GM23338 (cell line): ENCODE results near the gene ITGB5. TPM values are rescaled to one million over a fixed set of nuclear protein-coding genes. Genes with fewer than 3 reads are reported as not detected.

Experiments
- ATAC-seq: fragments of 200-7000 bp; cut with Tn5 transposase; 3 replicates; pipeline ENCODE4 v1.9.1; 2020
- DNase-seq: peaks from one replicate; pipeline ENCODE4 v3.0.0-alpha.2; 2015; ENCODE audit warnings: low spot score
- H2AFZ ChIP-seq: fragments of 200-600 bp; sonication (generic); 2 replicates; pipeline ENCODE4 v1.8.0; 2016; ENCODE audit warnings: antibody characterized with exemption, mild to moderate bottlenecking, moderate library complexity
- H3F3A ChIP-seq: fragments of 200-600 bp; sonication (generic); replicated peaks from 2 replicates; pipeline ENCODE4 v1.8.0; 2017; ENCODE audit warnings: antibody characterized with exemption, mixed run types, low read depth
- H3K27ac ChIP-seq: fragments of 200-600 bp; sonication (generic); 2 replicates; pipeline ENCODE4 v1.6.1; 2016; ENCODE audit warnings: low read depth
- H3K27me3 ChIP-seq: fragments of 200-600 bp; sonication (generic); 2 replicates; pipeline ENCODE4 v1.8.0; 2016; ENCODE audit warnings: mild to moderate bottlenecking, mixed run types, moderate library complexity; ENCODE audit not compliant: insufficient read depth
- H3K36me3 ChIP-seq: fragments of 200-600 bp; sonication (generic); 2 replicates; pipeline ENCODE4 v1.8.0; 2016; ENCODE audit warnings: mild to moderate bottlenecking; ENCODE audit not compliant: insufficient read depth
- H3K4me1 ChIP-seq: fragments of 200-600 bp; sonication (generic); 2 replicates; pipeline ENCODE4 v1.8.0; 2016; ENCODE audit warnings: mild to moderate bottlenecking, moderate library complexity; ENCODE audit not compliant: insufficient read depth
- H3K4me2 ChIP-seq: fragments of 200-600 bp; sonication (generic); 2 replicates; pipeline ENCODE4 v1.7.1; 2017; ENCODE audit warnings: mixed run types
- H3K4me3 ChIP-seq: fragments of 200-600 bp; sonication (generic); 2 replicates; pipeline ENCODE4 v1.6.1; 2016; ENCODE audit warnings: mixed run types
- H3K79me2 ChIP-seq: fragments of 200-600 bp; sonication (generic); replicated peaks from 2 replicates; pipeline ENCODE4 v1.8.0; 2017; ENCODE audit warnings: mild to moderate bottlenecking; ENCODE audit not compliant: insufficient read depth
- H3K9me2 ChIP-seq: fragments of 200-600 bp; sonication (generic); 2 replicates; pipeline ENCODE4 v1.8.0; 2017; ENCODE audit not compliant: insufficient read depth
- H4K20me1 ChIP-seq: fragments of 200-600 bp; sonication (generic); replicated peaks from 2 replicates; pipeline ENCODE4 v1.8.0; 2017; ENCODE audit warnings: mild to moderate bottlenecking; ENCODE audit not compliant: insufficient read depth
- H3K27ac Mint-ChIP-seq: 2 replicates; pipeline ENCODE4 v1.8.0; 2020; ENCODE audit warnings: inconsistent platforms, mild to moderate bottlenecking, moderate library complexity, mixed read lengths
- H3K27me3 Mint-ChIP-seq: 3 replicates; pipeline ENCODE4 v1.8.0; 2022; ENCODE audit warnings: low read depth, mild to moderate bottlenecking, moderate library complexity, mixed read lengths, inconsistent platforms; ENCODE audit not compliant: insufficient read depth, poor library complexity
- H3K36me3 Mint-ChIP-seq: 3 replicates; pipeline ENCODE4 v1.8.0; 2021; ENCODE audit warnings: low read depth, mild to moderate bottlenecking, inconsistent platforms, moderate library complexity, mixed read lengths
- H3K4me1 Mint-ChIP-seq: 3 replicates; pipeline ENCODE4 v1.8.0; 2020; ENCODE audit warnings: mild to moderate bottlenecking, inconsistent platforms, mixed read lengths
- H3K4me3 Mint-ChIP-seq: 3 replicates; pipeline ENCODE4 v1.8.0; 2021; ENCODE audit warnings: moderate library complexity, mild to moderate bottlenecking, inconsistent platforms, mixed read lengths
- H3K9me3 Mint-ChIP-seq: 3 replicates; pipeline ENCODE4 v1.8.0; 2020; ENCODE audit warnings: moderate library complexity, mild to moderate bottlenecking, inconsistent platforms, mixed read lengths
- CREB1 ChIP-seq: fragments of 250-450 bp; sonication (Bioruptor Pico); IDR thresholded peaks from 2 replicates; pipeline ENCODE4 v1.5.0; 2020; ENCODE audit warnings: low read depth, mild to moderate bottlenecking, moderate library complexity
- ETS1 ChIP-seq: IDR thresholded peaks from 2 replicates; pipeline ENCODE4 v1.6.1; 2016; ENCODE audit warnings: antibody characterized with exemption
- EZH2phosphoT487 ChIP-seq: fragments of 200-600 bp; sonication (generic); IDR thresholded peaks from one replicate; pipeline ENCODE4 v1.8.1; 2018; ENCODE audit warnings: antibody characterized with exemption; ENCODE audit not compliant: unreplicated experiment
- JUNB ChIP-seq: IDR thresholded peaks from one replicate; pipeline ENCODE4 v1.6.1; 2016; ENCODE audit warnings: antibody characterized with exemption; ENCODE audit not compliant: unreplicated experiment
- NANOG ChIP-seq: IDR thresholded peaks from 2 replicates; pipeline ENCODE4 v1.6.1; 2016; ENCODE audit warnings: antibody characterized with exemption, borderline replicate concordance
- POLR2AphosphoS5 ChIP-seq: IDR thresholded peaks from 2 replicates; pipeline ENCODE4 v1.6.1; 2016; ENCODE audit warnings: antibody characterized with exemption, low read depth
- STAT1 ChIP-seq: IDR thresholded peaks from one replicate; pipeline ENCODE4 v1.6.1; 2016; ENCODE audit warnings: antibody characterized with exemption; ENCODE audit not compliant: unreplicated experiment
- ZNF114 ChIP-seq: fragments of 250-450 bp; sonication (Bioruptor Pico); IDR thresholded peaks from 2 replicates; pipeline ENCODE4 v1.5.0; 2020; ENCODE audit warnings: mild to moderate bottlenecking, moderate library complexity
- ZNF331 ChIP-seq: fragments of 250-450 bp; sonication (Bioruptor Pico); IDR thresholded peaks from 2 replicates; pipeline ENCODE4 v1.5.0; 2020; ENCODE audit warnings: low read depth, mild to moderate bottlenecking, moderate library complexity
- ZNF462 ChIP-seq: fragments of 250-450 bp; sonication (Bioruptor Pico); IDR thresholded peaks from 2 replicates; pipeline ENCODE4 v1.5.0; 2020; ENCODE audit warnings: mild to moderate bottlenecking, moderate library complexity
- polyA plus RNA-seq: library from polyadenylated mRNA; unstranded; fragments of >200 nt; fragmentation: Nextera tagmentation; extraction: Ambion mirVana; gene quantifications from 2 replicates; pipeline ENCODE4 v1.2.1, GENCODE V29; 2016
- total RNA-seq: library from RNA; depleted of rRNA; stranded (reverse); fragments of >200 nt; shearing (Covaris generic); gene quantifications from 2 replicates; pipeline ENCODE4 v1.2.3, GENCODE V29; 2014
- TF ChIP-seq, protein P1 (sequence below), 2 experiments: fragments of 200-600 bp in 1 of 2; sonication (generic) in 1 of 2; conservative IDR thresholded peaks; 2 replicates each; pipeline versions ENCODE4 v1.5.1 to v1.6.1; 2016 to 2017; ENCODE audit warnings: antibody characterized with exemption in 2 of 2, low read depth in 2 of 2, mild to moderate bottlenecking in 2 of 2, moderate library complexity in 1 of 2
- TF ChIP-seq, protein P2 (sequence below): IDR thresholded peaks from one replicate; pipeline ENCODE4 v1.6.1; 2018; ENCODE audit warnings: antibody characterized with exemption; ENCODE audit not compliant: unreplicated experiment

ITGB5 gene
- total and polyA plus RNA-seq, 2 experiments from 2014 or later, result 68.2 to 269 TPM

DNA sequence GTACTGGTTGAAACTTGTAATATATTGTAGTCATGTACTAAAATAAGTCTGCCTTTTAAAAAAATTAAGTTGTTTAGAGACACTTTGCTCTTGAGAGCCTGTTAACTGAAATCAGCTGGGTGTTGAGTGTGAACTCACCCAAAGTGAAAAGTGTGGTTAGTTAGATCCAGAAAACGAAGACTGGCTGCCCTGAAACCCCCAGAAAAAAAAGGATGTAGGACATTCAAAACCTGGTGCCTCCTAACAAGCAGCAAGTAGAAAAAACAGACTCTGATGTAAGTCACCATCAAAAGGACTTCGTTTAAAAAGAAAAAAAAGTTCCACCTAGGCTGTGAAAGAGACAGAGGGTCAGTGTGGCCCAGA lies 116.1 kb downstream of the ITGB5 start:
- ATAC-seq (no peak), DNase-seq (no peak)
- Histone ChIP-seq H3K4me1 (peaks cover 19% of the 10 kb centered on the region), H2AFZ (no peak overlapping the region), H3K36me3 (peaks cover 20% of the 10 kb centered on the region), H3K27ac (0 out of 2 replicates have a peak overlapping the region, but pooled peaks have one; percentile 9), H3K79me2 (0 out of 2 replicates have a peak, but pooled peaks cover 4% of the 10 kb centered on the region), H3K4me2 (no peak overlapping the region), H3K9me2 (no peaks in the 10 kb centered on the region), H3K4me3 (no peak overlapping the region), H3F3A (0 out of 2 replicates have a peak, but pooled peaks cover 13% of the 10 kb centered on the region), H4K20me1 (peaks cover 5% of the 10 kb centered on the region), H3K27me3 (no peaks in the 10 kb centered on the region)
- H3K36me3 Mint-ChIP-seq, result peaks cover 78% of the 10 kb centered on the region
- H3K4me1 Mint-ChIP-seq, result peaks cover 39% of the 10 kb centered on the region
- H3K4me3 Mint-ChIP-seq, result no peak overlapping the region
- H3K9me3 Mint-ChIP-seq, result no peaks in the 10 kb centered on the region
- H3K27me3 Mint-ChIP-seq, result peaks cover 19% of the 10 kb centered on the region
- H3K27ac Mint-ChIP-seq, result peak overlapping the region; percentile 27; the same call in 1 of the 2 replicates
- TF ChIP-seq JUNB, result no peak
- no peak for TF ChIP-seq POLR2AphosphoS5
- TF ChIP-seq ZNF462 (CRISPR knock-in tag), result no peak
- TF ChIP-seq, protein P1, sequence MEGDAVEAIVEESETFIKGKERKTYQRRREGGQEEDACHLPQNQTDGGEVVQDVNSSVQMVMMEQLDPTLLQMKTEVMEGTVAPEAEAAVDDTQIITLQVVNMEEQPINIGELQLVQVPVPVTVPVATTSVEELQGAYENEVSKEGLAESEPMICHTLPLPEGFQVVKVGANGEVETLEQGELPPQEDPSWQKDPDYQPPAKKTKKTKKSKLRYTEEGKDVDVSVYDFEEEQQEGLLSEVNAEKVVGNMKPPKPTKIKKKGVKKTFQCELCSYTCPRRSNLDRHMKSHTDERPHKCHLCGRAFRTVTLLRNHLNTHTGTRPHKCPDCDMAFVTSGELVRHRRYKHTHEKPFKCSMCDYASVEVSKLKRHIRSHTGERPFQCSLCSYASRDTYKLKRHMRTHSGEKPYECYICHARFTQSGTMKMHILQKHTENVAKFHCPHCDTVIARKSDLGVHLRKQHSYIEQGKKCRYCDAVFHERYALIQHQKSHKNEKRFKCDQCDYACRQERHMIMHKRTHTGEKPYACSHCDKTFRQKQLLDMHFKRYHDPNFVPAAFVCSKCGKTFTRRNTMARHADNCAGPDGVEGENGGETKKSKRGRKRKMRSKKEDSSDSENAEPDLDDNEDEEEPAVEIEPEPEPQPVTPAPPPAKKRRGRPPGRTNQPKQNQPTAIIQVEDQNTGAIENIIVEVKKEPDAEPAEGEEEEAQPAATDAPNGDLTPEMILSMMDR (conservative IDR thresholded peaks at IDR 0.05; ENCODE audit: low read depth in 2 of 2), result no peak
- no peak for TF ChIP-seq EZH2phosphoT487
- TF ChIP-seq, protein P2, sequence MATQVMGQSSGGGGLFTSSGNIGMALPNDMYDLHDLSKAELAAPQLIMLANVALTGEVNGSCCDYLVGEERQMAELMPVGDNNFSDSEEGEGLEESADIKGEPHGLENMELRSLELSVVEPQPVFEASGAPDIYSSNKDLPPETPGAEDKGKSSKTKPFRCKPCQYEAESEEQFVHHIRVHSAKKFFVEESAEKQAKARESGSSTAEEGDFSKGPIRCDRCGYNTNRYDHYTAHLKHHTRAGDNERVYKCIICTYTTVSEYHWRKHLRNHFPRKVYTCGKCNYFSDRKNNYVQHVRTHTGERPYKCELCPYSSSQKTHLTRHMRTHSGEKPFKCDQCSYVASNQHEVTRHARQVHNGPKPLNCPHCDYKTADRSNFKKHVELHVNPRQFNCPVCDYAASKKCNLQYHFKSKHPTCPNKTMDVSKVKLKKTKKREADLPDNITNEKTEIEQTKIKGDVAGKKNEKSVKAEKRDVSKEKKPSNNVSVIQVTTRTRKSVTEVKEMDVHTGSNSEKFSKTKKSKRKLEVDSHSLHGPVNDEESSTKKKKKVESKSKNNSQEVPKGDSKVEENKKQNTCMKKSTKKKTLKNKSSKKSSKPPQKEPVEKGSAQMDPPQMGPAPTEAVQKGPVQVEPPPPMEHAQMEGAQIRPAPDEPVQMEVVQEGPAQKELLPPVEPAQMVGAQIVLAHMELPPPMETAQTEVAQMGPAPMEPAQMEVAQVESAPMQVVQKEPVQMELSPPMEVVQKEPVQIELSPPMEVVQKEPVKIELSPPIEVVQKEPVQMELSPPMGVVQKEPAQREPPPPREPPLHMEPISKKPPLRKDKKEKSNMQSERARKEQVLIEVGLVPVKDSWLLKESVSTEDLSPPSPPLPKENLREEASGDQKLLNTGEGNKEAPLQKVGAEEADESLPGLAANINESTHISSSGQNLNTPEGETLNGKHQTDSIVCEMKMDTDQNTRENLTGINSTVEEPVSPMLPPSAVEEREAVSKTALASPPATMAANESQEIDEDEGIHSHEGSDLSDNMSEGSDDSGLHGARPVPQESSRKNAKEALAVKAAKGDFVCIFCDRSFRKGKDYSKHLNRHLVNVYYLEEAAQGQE, result no peak
- no peak for TF ChIP-seq STAT1
- TF ChIP-seq ETS1, result no peak
- no peak for TF ChIP-seq CREB1 (CRISPR knock-in tag)
- no peak for TF ChIP-seq ZNF114 (CRISPR knock-in tag)
- TF ChIP-seq NANOG, result no peak
- TF ChIP-seq ZNF331 (CRISPR knock-in tag), result no peak
